OCI-LY3 (cell line): ENCODE data around the gene ENTR1.

Experiments used
- H2AFZ ChIP-seq: fragments of 200-600, 300-600 bp; shearing (Covaris generic); 2 replicates; pipeline ENCODE4 v1.6.0; 2014; ENCODE audit warnings: antibody characterized with exemption, low read depth, low read length
- H3K27ac ChIP-seq: fragments of 200-600, 300-600 bp; sonication (generic); 2 replicates; pipeline ENCODE4 v1.5.1; 2014; ENCODE audit warnings: mild to moderate bottlenecking, low read length, moderate library complexity, mixed read lengths
- H3K27me3 ChIP-seq: fragments of 200-600, 300-600 bp; sonication (generic); 2 replicates; pipeline ENCODE4 v1.6.1; 2014; ENCODE audit warnings: low read depth, low read length, mixed read lengths
- H3K36me3 ChIP-seq: fragments of 200-600, 300-600 bp; sonication (generic); replicated peaks from 2 replicates; pipeline ENCODE3; 2014; ENCODE audit warnings: low read depth, low read length, mixed read lengths
- H3K4me1 ChIP-seq: fragments of 300-600, 200-600 bp; sonication (generic); 2 replicates; pipeline ENCODE4 v1.6.1; 2014; ENCODE audit warnings: low read length, mixed read lengths
- H3K4me2 ChIP-seq: fragments of 200-600, 300-600 bp; sonication (generic); 2 replicates; pipeline ENCODE4 v1.6.1; 2014; ENCODE audit warnings: low read length, mixed read lengths
- H3K4me3 ChIP-seq: fragments of 300-600, 200-600 bp; sonication (generic); 2 replicates; pipeline ENCODE4 v1.5.1; 2014; ENCODE audit warnings: antibody characterized with exemption, mild to moderate bottlenecking, low read length, moderate library complexity
- H3K79me2 ChIP-seq: fragments of 300-600, 200-600 bp; shearing (Covaris generic); 2 replicates; pipeline ENCODE4 v1.6.1; 2014; ENCODE audit warnings: mild to moderate bottlenecking, low read length, mixed read lengths
- H3K9ac ChIP-seq: fragments of 300-600, 200-600 bp; shearing (Covaris generic); 2 replicates; pipeline ENCODE4 v1.6.0; 2014; ENCODE audit warnings: mild to moderate bottlenecking, low read length, moderate library complexity
- H3K9me3 ChIP-seq: fragments of 200-600, 300-600 bp; shearing (Covaris generic); 2 replicates; pipeline ENCODE4 v1.6.1; 2014; ENCODE audit warnings: low read length, mixed read lengths; ENCODE audit not compliant: insufficient read depth
- H4K20me1 ChIP-seq: fragments of 200-600, 300-600 bp; sonication (generic); 2 replicates; pipeline ENCODE4 v1.6.1; 2016; ENCODE audit warnings: low read length, mixed read lengths; ENCODE audit not compliant: insufficient read depth
- EZH2phosphoT487 ChIP-seq: fragments of 200-600 bp; shearing (Covaris generic); IDR thresholded peaks from 2 replicates; pipeline ENCODE4 v1.6.1; 2018; ENCODE audit warnings: antibody characterized with exemption, mixed run types, low read depth
- TF ChIP-seq, protein P1 (sequence below): fragments of 200-600, 300-600 bp; sonication (generic); IDR thresholded peaks from 2 replicates; pipeline ENCODE4 v1.5.1; 2014; ENCODE audit warnings: antibody characterized with exemption, low read length, low read depth

Gene ENTR1

DNA sequence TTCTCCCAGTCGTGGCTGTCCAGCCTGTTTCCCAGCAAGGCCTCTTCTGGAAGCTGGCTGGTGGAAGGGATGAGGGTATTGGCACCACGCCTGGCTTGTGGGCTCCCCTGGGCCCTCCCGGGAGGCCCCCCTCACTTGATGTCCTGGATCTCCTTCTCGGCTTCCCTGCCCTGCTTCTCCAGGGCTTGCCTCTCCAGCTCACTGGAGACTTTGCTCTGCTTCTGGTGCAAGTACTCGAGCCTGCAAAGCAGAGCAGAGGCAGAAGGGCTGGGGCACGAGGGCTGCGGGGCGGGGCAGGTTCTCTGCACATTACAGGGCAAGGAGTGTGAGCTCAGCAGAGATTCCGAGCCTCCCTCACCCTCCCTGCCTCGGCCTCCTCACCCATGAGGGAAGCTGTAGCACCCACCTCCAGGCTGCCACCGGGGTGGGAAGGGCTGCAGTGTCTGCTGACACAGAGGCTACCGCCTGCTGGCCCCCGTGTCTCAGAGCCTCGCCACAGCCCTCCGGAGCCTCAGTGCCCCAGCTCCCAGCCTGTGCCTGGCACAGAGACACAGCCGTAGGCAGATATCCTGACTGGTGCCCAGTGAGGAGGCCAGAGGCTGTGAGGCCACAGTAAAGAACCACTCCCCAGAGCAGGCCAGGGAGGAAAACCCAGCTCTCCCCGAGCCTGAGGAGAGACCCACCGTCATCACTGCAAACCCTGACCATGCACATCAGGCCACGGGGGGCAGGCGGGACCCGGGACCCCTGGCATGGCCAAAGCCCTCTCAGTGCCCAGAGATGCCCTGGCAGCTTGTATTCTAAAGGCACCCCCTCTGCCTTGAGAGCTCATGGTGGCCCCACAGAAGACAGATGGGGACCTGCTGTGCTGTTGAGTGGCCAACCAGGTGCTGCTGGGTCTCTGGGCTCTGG, 17.6 kb downstream of the ENTR1 start:
- Histone ChIP-seq H3K9me3 (no peaks in the 10 kb centered on the region), H2AFZ (no peak overlapping the region), H3K4me3 (no peak overlapping the region), H3K79me2 (peaks cover 32% of the 10 kb centered on the region), H3K4me1 (no peaks in the 10 kb centered on the region), H3K27me3 (no peaks in the 10 kb centered on the region), H4K20me1 (no peaks in the 10 kb centered on the region), H3K27ac (no peak overlapping the region), H3K4me2 (no peak overlapping the region), H3K9ac (no peak overlapping the region), H3K36me3 (peaks cover 73% of the 10 kb centered on the region)
- TF ChIP-seq, protein P1, sequence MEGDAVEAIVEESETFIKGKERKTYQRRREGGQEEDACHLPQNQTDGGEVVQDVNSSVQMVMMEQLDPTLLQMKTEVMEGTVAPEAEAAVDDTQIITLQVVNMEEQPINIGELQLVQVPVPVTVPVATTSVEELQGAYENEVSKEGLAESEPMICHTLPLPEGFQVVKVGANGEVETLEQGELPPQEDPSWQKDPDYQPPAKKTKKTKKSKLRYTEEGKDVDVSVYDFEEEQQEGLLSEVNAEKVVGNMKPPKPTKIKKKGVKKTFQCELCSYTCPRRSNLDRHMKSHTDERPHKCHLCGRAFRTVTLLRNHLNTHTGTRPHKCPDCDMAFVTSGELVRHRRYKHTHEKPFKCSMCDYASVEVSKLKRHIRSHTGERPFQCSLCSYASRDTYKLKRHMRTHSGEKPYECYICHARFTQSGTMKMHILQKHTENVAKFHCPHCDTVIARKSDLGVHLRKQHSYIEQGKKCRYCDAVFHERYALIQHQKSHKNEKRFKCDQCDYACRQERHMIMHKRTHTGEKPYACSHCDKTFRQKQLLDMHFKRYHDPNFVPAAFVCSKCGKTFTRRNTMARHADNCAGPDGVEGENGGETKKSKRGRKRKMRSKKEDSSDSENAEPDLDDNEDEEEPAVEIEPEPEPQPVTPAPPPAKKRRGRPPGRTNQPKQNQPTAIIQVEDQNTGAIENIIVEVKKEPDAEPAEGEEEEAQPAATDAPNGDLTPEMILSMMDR = no peak
- TF ChIP-seq EZH2phosphoT487 = no peak

DNA sequence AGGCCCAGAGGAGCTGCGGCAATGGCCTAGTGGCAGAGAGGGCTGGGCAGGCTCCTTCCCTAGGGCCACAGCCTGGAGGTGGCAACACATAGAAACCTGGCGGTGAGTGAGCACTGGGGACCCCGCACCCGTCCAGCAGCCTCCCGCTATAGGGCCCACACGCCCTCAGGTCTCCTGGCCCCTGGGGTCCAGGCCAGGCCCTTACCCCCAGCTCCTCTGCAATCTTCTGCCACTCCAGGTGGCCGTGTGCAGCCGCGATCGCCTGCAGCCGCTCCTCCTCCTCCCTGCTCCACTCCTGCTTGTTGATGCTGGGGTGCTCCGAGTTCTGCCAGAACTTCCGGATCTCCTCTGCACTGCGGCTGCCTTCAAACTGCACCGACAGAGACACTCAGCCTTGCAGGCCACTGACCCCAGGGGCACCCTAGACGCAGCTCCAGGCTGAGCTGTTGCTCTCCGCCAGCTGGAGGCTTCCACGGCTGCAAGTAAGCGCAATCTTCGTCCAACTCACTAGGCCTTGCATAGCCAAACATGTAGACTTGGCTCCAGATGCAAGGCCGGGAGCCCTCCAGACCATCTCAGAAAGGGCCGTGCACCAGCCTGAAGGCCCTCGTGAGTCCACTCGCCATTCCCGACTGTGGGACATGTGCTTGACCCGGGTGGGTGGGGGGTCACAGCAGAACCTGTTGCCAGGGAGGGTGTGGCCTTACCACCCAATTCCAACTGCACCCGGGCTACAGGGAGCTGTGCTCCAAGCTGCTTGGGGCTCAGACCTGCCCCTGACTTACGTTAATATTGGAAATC, 18.5 kb downstream of the ENTR1 start:
- Histone ChIP-seq H3K4me2 (no peak overlapping the region), H3K79me2 (peaks cover 25% of the 10 kb centered on the region), H3K4me1 (no peaks in the 10 kb centered on the region), H2AFZ (no peak overlapping the region), H3K27ac (no peak overlapping the region), H3K9me3 (no peaks in the 10 kb centered on the region), H3K4me3 (no peak overlapping the region), H3K27me3 (no peaks in the 10 kb centered on the region), H3K9ac (no peak overlapping the region), H3K36me3 (peaks cover 77% of the 10 kb centered on the region), H4K20me1 (no peaks in the 10 kb centered on the region)
- TF ChIP-seq, protein P1 = no peak
- no peak for TF ChIP-seq EZH2phosphoT487

DNA sequence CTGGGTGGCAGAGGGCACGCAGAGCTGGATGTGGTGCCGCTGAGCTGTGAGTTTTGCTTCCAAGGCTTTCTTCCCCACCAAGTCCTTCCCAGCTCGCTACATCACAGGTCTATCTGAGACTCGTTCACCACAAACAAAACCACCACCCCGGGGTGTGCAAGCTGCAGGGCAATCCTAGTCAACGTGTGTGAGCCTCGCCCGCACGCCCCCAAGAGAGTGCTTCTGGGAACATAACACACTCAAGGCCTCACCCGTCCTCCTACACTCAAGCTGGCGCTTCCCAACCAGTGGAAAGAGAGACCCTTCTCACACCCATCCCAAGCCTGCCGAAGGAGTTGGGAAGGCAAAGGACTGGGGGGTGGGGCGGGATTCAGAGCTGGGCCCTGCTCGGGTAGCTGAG, 21.0 kb downstream of the ENTR1 start:
- H3K36me3 ChIP-seq = peaks cover 69% of the 10 kb centered on the region
- no peak overlapping the region for H3K4me3 ChIP-seq
- no peaks in the 10 kb centered on the region for H3K9me3 ChIP-seq
- no peaks in the 10 kb centered on the region for H3K4me1 ChIP-seq
- TF ChIP-seq, protein P1 = no peak
- H3K9ac ChIP-seq = no peak overlapping the region
- H3K79me2 ChIP-seq = peaks cover 10% of the 10 kb centered on the region; the same call in 1 of the 2 replicates
- H4K20me1 ChIP-seq = no peaks in the 10 kb centered on the region
- no peak overlapping the region for H2AFZ ChIP-seq
- no peaks in the 10 kb centered on the region for H3K27me3 ChIP-seq
- no peak overlapping the region for H3K4me2 ChIP-seq
- no peak overlapping the region for H3K27ac ChIP-seq

DNA sequence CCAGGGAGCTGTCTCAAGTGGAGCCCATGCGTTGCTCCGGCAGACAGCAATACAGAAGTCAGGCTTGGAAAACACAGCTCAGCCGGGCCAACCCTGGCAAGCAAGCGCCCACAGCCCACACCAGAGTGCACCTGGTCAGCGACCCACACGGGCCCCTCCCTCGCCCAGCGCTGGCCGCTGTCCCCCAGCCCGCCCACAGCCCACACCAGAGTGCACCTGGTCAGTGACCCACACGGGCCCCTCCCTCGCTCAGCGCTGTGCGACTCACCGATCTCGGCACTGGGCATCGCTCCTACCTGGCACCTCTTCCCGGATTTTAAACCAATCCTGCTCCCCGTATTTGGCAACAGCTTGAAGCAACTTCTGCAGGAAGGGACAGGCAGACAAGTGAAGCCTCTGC, 23.2 kb downstream of the ENTR1 start:
- H4K20me1 ChIP-seq = no peaks in the 10 kb centered on the region
- no peak overlapping the region for H3K4me2 ChIP-seq
- peaks cover 4% of the 10 kb centered on the region; the same call in 1 of the 2 replicates for H3K79me2 ChIP-seq
- no peak overlapping the region for H3K9ac ChIP-seq
- TF ChIP-seq, protein P1 = no peak
- no peak for TF ChIP-seq EZH2phosphoT487
- no peak overlapping the region for H2AFZ ChIP-seq
- H3K36me3 ChIP-seq = peaks cover 69% of the 10 kb centered on the region
- no peaks in the 10 kb centered on the region for H3K4me1 ChIP-seq
- no peak overlapping the region for H3K4me3 ChIP-seq
- no peaks in the 10 kb centered on the region for H3K9me3 ChIP-seq
- H3K27ac ChIP-seq = no peak overlapping the region
- H3K27me3 ChIP-seq = no peaks in the 10 kb centered on the region
